OCI-LY3 (cell line): ENCODE data around the gene IFT57.

Experiments used
- H2AFZ ChIP-seq: fragments of 200-600, 300-600 bp; shearing (Covaris generic); 2 replicates; pipeline ENCODE4 v1.6.0; 2014; ENCODE audit warnings: antibody characterized with exemption, low read depth, low read length
- H3K27ac ChIP-seq: fragments of 200-600, 300-600 bp; sonication (generic); 2 replicates; pipeline ENCODE4 v1.5.1; 2014; ENCODE audit warnings: mild to moderate bottlenecking, low read length, moderate library complexity, mixed read lengths
- H3K27me3 ChIP-seq: fragments of 200-600, 300-600 bp; sonication (generic); 2 replicates; pipeline ENCODE4 v1.6.1; 2014; ENCODE audit warnings: low read depth, low read length, mixed read lengths
- H3K36me3 ChIP-seq: fragments of 200-600, 300-600 bp; sonication (generic); replicated peaks from 2 replicates; pipeline ENCODE3; 2014; ENCODE audit warnings: low read depth, low read length, mixed read lengths
- H3K4me1 ChIP-seq: fragments of 300-600, 200-600 bp; sonication (generic); 2 replicates; pipeline ENCODE4 v1.6.1; 2014; ENCODE audit warnings: low read length, mixed read lengths
- H3K4me2 ChIP-seq: fragments of 200-600, 300-600 bp; sonication (generic); 2 replicates; pipeline ENCODE4 v1.6.1; 2014; ENCODE audit warnings: low read length, mixed read lengths
- H3K4me3 ChIP-seq: fragments of 300-600, 200-600 bp; sonication (generic); 2 replicates; pipeline ENCODE4 v1.5.1; 2014; ENCODE audit warnings: antibody characterized with exemption, mild to moderate bottlenecking, low read length, moderate library complexity
- H3K79me2 ChIP-seq: fragments of 300-600, 200-600 bp; shearing (Covaris generic); 2 replicates; pipeline ENCODE4 v1.6.1; 2014; ENCODE audit warnings: mild to moderate bottlenecking, low read length, mixed read lengths
- H3K9ac ChIP-seq: fragments of 300-600, 200-600 bp; shearing (Covaris generic); 2 replicates; pipeline ENCODE4 v1.6.0; 2014; ENCODE audit warnings: mild to moderate bottlenecking, low read length, moderate library complexity
- H3K9me3 ChIP-seq: fragments of 200-600, 300-600 bp; shearing (Covaris generic); 2 replicates; pipeline ENCODE4 v1.6.1; 2014; ENCODE audit warnings: low read length, mixed read lengths; ENCODE audit not compliant: insufficient read depth
- H4K20me1 ChIP-seq: fragments of 200-600, 300-600 bp; sonication (generic); 2 replicates; pipeline ENCODE4 v1.6.1; 2016; ENCODE audit warnings: low read length, mixed read lengths; ENCODE audit not compliant: insufficient read depth
- CTCF ChIP-seq: fragments of 200-600, 300-600 bp; sonication (generic); IDR thresholded peaks from 2 replicates; pipeline ENCODE4 v1.5.1; 2014; ENCODE audit warnings: antibody characterized with exemption, low read length, low read depth
- EZH2phosphoT487 ChIP-seq: fragments of 200-600 bp; shearing (Covaris generic); IDR thresholded peaks from 2 replicates; pipeline ENCODE4 v1.6.1; 2018; ENCODE audit warnings: antibody characterized with exemption, mixed run types, low read depth

Gene IFT57

DNA sequence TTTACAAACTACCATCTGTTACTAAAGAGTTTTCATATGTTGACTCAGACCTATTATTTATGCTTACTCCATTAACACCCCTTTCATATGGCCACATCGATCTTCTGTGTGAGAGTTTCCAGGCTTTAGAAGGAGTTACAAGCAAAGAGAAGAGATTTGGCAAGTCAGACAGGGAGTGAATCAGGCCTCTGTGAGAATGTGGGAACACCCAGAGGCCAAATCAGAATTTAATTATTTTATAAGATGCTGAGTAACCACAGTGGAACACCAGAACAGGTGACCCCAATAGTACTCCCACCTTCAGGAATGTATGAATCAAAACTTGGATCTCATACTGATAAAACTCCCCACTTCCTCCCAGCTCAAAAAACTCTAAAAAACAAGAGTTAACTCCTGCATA lies 42.0 kb downstream of the IFT57 start:
- Histone ChIP-seq H3K9ac (no peak overlapping the region), H3K4me2 (no peak overlapping the region), H3K4me3 (no peak overlapping the region), H4K20me1 (no peaks in the 10 kb centered on the region), H3K36me3 (peaks cover 6% of the 10 kb centered on the region), H3K9me3 (no peaks in the 10 kb centered on the region), H3K4me1 (no peaks in the 10 kb centered on the region), H3K27me3 (no peaks in the 10 kb centered on the region), H3K27ac (no peak overlapping the region), H2AFZ (no peak overlapping the region), H3K79me2 (no peaks in the 10 kb centered on the region)
- TF ChIP-seq EZH2phosphoT487 (no peak), CTCF (no peak)

DNA sequence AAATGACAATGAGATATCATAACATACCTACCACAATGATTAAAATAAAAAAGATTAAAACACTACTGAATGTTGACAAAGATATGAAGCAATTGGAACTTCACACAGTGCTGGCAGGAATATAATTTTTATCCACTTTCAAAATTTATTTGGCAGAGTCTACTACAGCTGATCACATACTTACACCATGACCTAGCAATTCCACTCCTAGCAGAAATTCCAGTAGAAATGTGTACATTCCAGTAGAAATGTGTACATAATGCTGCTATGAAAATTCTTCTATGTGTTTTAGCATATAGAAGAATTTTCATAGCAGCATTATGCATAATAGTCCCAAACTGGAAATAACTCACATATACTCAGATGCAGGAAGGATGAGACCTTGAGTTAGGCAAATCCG lies 43.5 kb downstream of the IFT57 start:
- Histone ChIP-seq H3K4me3 (no peak overlapping the region), H3K27ac (no peak overlapping the region), H3K9me3 (no peaks in the 10 kb centered on the region), H3K79me2 (no peaks in the 10 kb centered on the region), H3K4me2 (no peak overlapping the region), H3K36me3 (no peaks in the 10 kb centered on the region), H3K27me3 (no peaks in the 10 kb centered on the region), H3K4me1 (no peaks in the 10 kb centered on the region), H3K9ac (no peak overlapping the region), H4K20me1 (no peaks in the 10 kb centered on the region), H2AFZ (no peak overlapping the region)
- TF ChIP-seq CTCF (no peak), EZH2phosphoT487 (no peak)

GRCh38 chr3:108177536-108177935 lies 44.7 kb downstream of the IFT57 start:
- Histone ChIP-seq H3K4me1 (no peaks in the 10 kb centered on the region), H3K4me2 (no peak overlapping the region), H3K4me3 (no peak overlapping the region), H3K36me3 (no peaks in the 10 kb centered on the region), H3K9ac (no peak overlapping the region), H3K9me3 (no peaks in the 10 kb centered on the region), H3K27ac (no peak overlapping the region), H4K20me1 (no peaks in the 10 kb centered on the region), H3K79me2 (no peaks in the 10 kb centered on the region), H3K27me3 (no peaks in the 10 kb centered on the region), H2AFZ (no peak overlapping the region)
- TF ChIP-seq CTCF = no peak
- no peak for TF ChIP-seq EZH2phosphoT487

DNA sequence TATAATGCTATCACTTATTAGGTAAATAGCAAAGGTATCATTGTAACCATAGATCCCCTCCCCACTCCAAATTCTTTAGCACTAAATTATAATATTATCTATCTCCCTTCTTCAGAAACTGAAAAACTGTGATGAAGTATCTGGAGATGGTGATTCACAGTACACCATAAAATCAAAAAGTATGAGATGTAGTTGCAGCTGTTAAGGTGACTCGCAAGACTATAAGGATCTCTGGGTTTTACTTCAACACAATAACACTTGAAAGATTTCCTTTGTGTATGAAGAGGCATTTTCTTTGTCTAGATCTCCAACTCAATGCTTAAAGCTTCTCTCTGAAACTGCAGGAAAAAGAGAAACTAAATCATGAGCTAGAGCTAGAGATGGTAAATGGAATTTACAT lies 46.9 kb downstream of the IFT57 start:
- no peak overlapping the region for H2AFZ ChIP-seq
- H3K79me2 ChIP-seq = no peaks in the 10 kb centered on the region
- H3K4me1 ChIP-seq = no peaks in the 10 kb centered on the region
- no peaks in the 10 kb centered on the region for H3K27me3 ChIP-seq
- H4K20me1 ChIP-seq = no peaks in the 10 kb centered on the region
- no peak overlapping the region for H3K4me2 ChIP-seq
- no peak for TF ChIP-seq EZH2phosphoT487
- TF ChIP-seq CTCF = no peak
- no peaks in the 10 kb centered on the region for H3K9me3 ChIP-seq
- no peaks in the 10 kb centered on the region for H3K36me3 ChIP-seq
- no peak overlapping the region for H3K4me3 ChIP-seq
- no peak overlapping the region for H3K9ac ChIP-seq
- H3K27ac ChIP-seq = no peak overlapping the region
